Esophagus (tissue), 2 donors: ENCODE measurements around the gene CDT1. TPM values are rescaled to one million over a fixed set of nuclear protein-coding genes. Genes with fewer than 3 reads are reported as not detected.
"Not testable (repeated sequence)": the region's sequence is repeated elsewhere in the genome, so short reads cannot be mapped to it uniquely, and the experiment has no call there.

Source experiments
- H3K27ac ChIP-seq, 2 donors: one replicate each; pipeline ENCODE4 v1.5.1; 2013; ENCODE audit warnings: low read depth in 2 of 2, mild to moderate bottlenecking in 2 of 2, inconsistent platforms in 1 of 2, low read length in 1 of 2, moderate library complexity in 1 of 2
- H3K27me3 ChIP-seq, 2 donors: one replicate each; pipeline ENCODE4 v1.6.1; 2013; ENCODE audit warnings: low read length in 2 of 2, control low read depth in 1 of 2, mild to moderate bottlenecking in 1 of 2; ENCODE audit not compliant: insufficient read depth in 2 of 2, control insufficient read depth in 1 of 2
- H3K36me3 ChIP-seq, 2 donors: one replicate each; pipeline ENCODE4 v1.6.1; 2013; ENCODE audit warnings: low read length in 1 of 2; ENCODE audit not compliant: control insufficient read depth in 2 of 2, insufficient read depth in 2 of 2
- H3K4me1 ChIP-seq, 2 donors: one replicate each; pipeline ENCODE4 v1.6.1; 2013; ENCODE audit warnings: low read length in 1 of 2; ENCODE audit not compliant: control insufficient read depth in 2 of 2, insufficient read depth in 2 of 2
- H3K4me3 ChIP-seq, 2 donors: one replicate each; pipeline ENCODE4 v1.5.1; 2013; ENCODE audit warnings: low read length in 2 of 2, mild to moderate bottlenecking in 2 of 2, low read depth in 1 of 2, moderate library complexity in 1 of 2
- H3K9me3 ChIP-seq, 2 donors: one replicate each; pipeline ENCODE4 v1.6.1; 2013; ENCODE audit warnings: mild to moderate bottlenecking in 2 of 2, low read depth in 1 of 2, low read length in 1 of 2, moderate library complexity in 1 of 2; ENCODE audit not compliant: control insufficient read depth in 2 of 2, insufficient read depth in 1 of 2
- WGBS, 2 donors: extraction: QIAGEN DNeasy Blood & Tissue Kit; methylation state at CpG; one replicate each; pipeline ENCODE4 v1.1.7; 2013; 5-methylcytosine and 5-hydroxymethylcytosine counted together
- polyA plus RNA-seq, 2 donors: library from polyadenylated mRNA; stranded (reverse); fragments of 200-250 nt; gene quantifications; one replicate each; pipeline ENCODE4 v1.2.3, GENCODE V29; 2013
- donor health status: healthy with polysubstance abuse.
- donor health status: Bipolar disorder and iron deficiency.

The CDT1 gene
- polyA plus RNA-seq, 2 donors, result 5.8 to 9.9 TPM

GRCh38 chr16:88782454-88783390, 20.9 kb upstream of the CDT1 start:
- peak overlapping the region; percentile 71 to 73 for H3K4me3 ChIP-seq
- H3K27ac ChIP-seq, result peak overlapping the region; percentile 86 to 94
- H3K4me1 ChIP-seq, result peaks cover 8 to 27% of the 10 kb centered on the region in 2 donors

GRCh38 chr16:88783391-88784073, 20.1 kb upstream of the CDT1 start:
- H3K27ac ChIP-seq, result peak overlapping the region; percentile 86 to 94
- no peaks in the 10 kb centered on the region for H3K9me3 ChIP-seq
- peak overlapping the region; percentile 71 to 73 for H3K4me3 ChIP-seq
- H3K27me3 ChIP-seq, result no peaks in the 10 kb centered on the region
- 20 to 26% methylated on average over 27 of the region's 27 CpGs for WGBS, 2 donors
- H3K4me1 ChIP-seq, result peaks cover 8 to 27% of the 10 kb centered on the region in 2 donors
- H3K36me3 ChIP-seq, result no peaks in the 10 kb centered on the region

More at GRCh38 chr16:88782454-88783390, 20.9 kb upstream of the CDT1 start:
- 26 to 39% methylated on average over 16 of the region's 16 CpGs for WGBS, 2 donors
- no peaks in the 10 kb centered on the region for H3K36me3 ChIP-seq
- no peaks in the 10 kb centered on the region for H3K9me3 ChIP-seq
- no peaks in the 10 kb centered on the region for H3K27me3 ChIP-seq

GRCh38 chr16:88784074-88784855, 19.3 kb upstream of the CDT1 start:
- no peaks in the 10 kb centered on the region for H3K9me3 ChIP-seq
- WGBS, 2 donors, result 2 to 6% methylated on average over 44 to 74 of the region's 74 CpGs
- peaks cover 8 to 27% of the 10 kb centered on the region in 2 donors for H3K4me1 ChIP-seq
- no peaks in the 10 kb centered on the region for H3K36me3 ChIP-seq
- H3K4me3 ChIP-seq, result peak overlapping the region; percentile 71 to 73
- H3K27me3 ChIP-seq, result no peaks in the 10 kb centered on the region
- H3K27ac ChIP-seq, result peak overlapping the region; percentile 86 to 94

- Histone ChIP-seq H3K27me3 (no peaks in the 10 kb centered on the region), H3K27ac (peak overlapping the region; percentile 86 to 94), H3K4me1 (peaks cover 4 to 27% of the 10 kb centered on the region in 2 donors), H3K9me3 (no peaks in the 10 kb centered on the region), H3K36me3 (no peaks in the 10 kb centered on the region), H3K4me3 (peak overlapping the region; percentile 71 to 73)
- 0 to 1% methylated on average over 11 to 32 of the region's 32 CpGs for whole genome bisulfite sequencing, 2 donors
Measured at GRCh38 chr16:88784856-88785105, 18.8 kb upstream of the CDT1 start.

- Histone ChIP-seq H3K4me1 (peaks cover 0 to 22% of the 10 kb centered on the region in 2 donors), H3K27me3 (no peaks in the 10 kb centered on the region), H3K9me3 (no peaks in the 10 kb centered on the region), H3K36me3 (no peaks in the 10 kb centered on the region), H3K27ac (peak within 1 kb of the TSS; percentile 86 to 94), H3K4me3 (peak within 1 kb of the TSS; percentile 71 to 73)
- WGBS, 2 donors, result 3% methylated on average over 83 to 110 of the region's 110 CpGs
Measured at GRCh38 chr16:88785106-88785924, 18.3 kb upstream of the CDT1 start, which contains the start of gene PIEZO1. Gene PIEZO1, minus strand, starts transcription at chr16:88785220. Its CDS starts 256 bp downstream, at chr16:88784964.

GRCh38 chr16:88787579-88788314, 15.8 kb upstream of the CDT1 start:
- H3K4me3 ChIP-seq, result no peak overlapping the region
- 89 to 91% methylated on average over 11 of the region's 11 CpGs for WGBS, 2 donors
- H3K27ac ChIP-seq, result no peak overlapping the region
- no peaks in the 10 kb centered on the region for H3K27me3 ChIP-seq
- H3K36me3 ChIP-seq, result no peaks in the 10 kb centered on the region
- no peaks in the 10 kb centered on the region for H3K9me3 ChIP-seq
- peaks cover 4 to 6% of the 10 kb centered on the region in 2 donors for H3K4me1 ChIP-seq

- H3K27ac ChIP-seq, H3K27me3 ChIP-seq, H3K9me3 ChIP-seq, H3K4me1 ChIP-seq, H3K36me3 ChIP-seq, H3K4me3 ChIP-seq: not testable (repeated sequence)
- WGBS, 2 donors, result 95 to 97% methylated on average over 8 of the region's 8 CpGs
Measured at GRCh38 chr16:88788749-88789148, 14.8 kb upstream of the CDT1 start.

- no peak overlapping the region for H3K4me3 ChIP-seq
- WGBS, 2 donors, result 66 to 82% methylated on average over 7 of the region's 7 CpGs
- no peaks in the 10 kb centered on the region for H3K27me3 ChIP-seq
- no peaks in the 10 kb centered on the region for H3K9me3 ChIP-seq
- no peaks in the 10 kb centered on the region for H3K36me3 ChIP-seq
- H3K4me1 ChIP-seq, result peaks cover 2 to 4% of the 10 kb centered on the region in 2 donors
- no peak overlapping the region for H3K27ac ChIP-seq
Measured at GRCh38 chr16:88789594-88789993, 14.0 kb upstream of the CDT1 start.
